Calu3 (cell line): ENCODE results near the gene GARRE1. TPM values are rescaled to one million over a fixed set of nuclear protein-coding genes. Genes with fewer than 3 reads are reported as not detected.
"Not testable (repeated sequence)": the region's sequence is repeated elsewhere in the genome, so short reads cannot be mapped to it uniquely, and the experiment has no call there.

Source experiments
- Bru-seq: library from RNA; stranded (reverse); fragments of 400-500 nt; gene quantifications from one replicate; lab custom pipeline; 2021; lab: Mats Ljungman, UMichigan
- BruChase-seq, 2 experiments: library from RNA; stranded (reverse); fragments of 400-500 nt; gene quantifications; one replicate each; lab custom pipeline; 2021; lab: Mats Ljungman, UMichigan
- BruUV-seq: library from RNA; stranded (reverse); fragments of 400-500 nt; replicated peaks from 2 replicates; lab custom pipeline; 2021; lab: Mats Ljungman, UMichigan
- CTCF ChIA-PET: fragments of 300-600 bp; sonication (Branson Sonifier 250); formaldehyde crosslinking; loops from one replicate; lab custom pipeline; 2022; ENCODE audit warnings: antibody characterized with exemption; lab: Charles Lee
- DNase-seq: peaks from one replicate; pipeline ENCODE4 v3.0.0; 2022
- H3K27ac Mint-ChIP-seq: one replicate; pipeline ENCODE4 v1.8.0; 2022; ENCODE audit warnings: mixed read lengths; ENCODE audit not compliant: unreplicated experiment
- H3K27me3 Mint-ChIP-seq: one replicate; pipeline ENCODE4 v1.8.0; 2022; ENCODE audit warnings: mixed read lengths; ENCODE audit not compliant: unreplicated experiment
- H3K36me3 Mint-ChIP-seq: one replicate; pipeline ENCODE4 v1.8.0; 2022; ENCODE audit warnings: mild to moderate bottlenecking, moderate library complexity, mixed read lengths; ENCODE audit not compliant: insufficient read depth, unreplicated experiment
- H3K4me1 Mint-ChIP-seq: one replicate; pipeline ENCODE4 v1.8.0; 2022; ENCODE audit warnings: mild to moderate bottlenecking, low read depth, mixed read lengths; ENCODE audit not compliant: unreplicated experiment
- H3K4me3 Mint-ChIP-seq: one replicate; pipeline ENCODE4 v1.8.0; 2022; ENCODE audit warnings: mild to moderate bottlenecking, low read depth, moderate library complexity, mixed read lengths; ENCODE audit not compliant: unreplicated experiment
- H3K9me3 Mint-ChIP-seq: one replicate; pipeline ENCODE4 v1.8.0; 2022; ENCODE audit warnings: low read depth, mixed read lengths; ENCODE audit not compliant: unreplicated experiment
- CTCF ChIP-seq: fragments of 200-600 bp; IDR thresholded peaks from one replicate; pipeline ENCODE4 v1.8.0; 2022; ENCODE audit warnings: antibody characterized with exemption; ENCODE audit not compliant: unreplicated experiment
- intact Hi-C: fragments of 100-400 bp; cut with micrococcal nuclease; formaldehyde crosslinking; loops from one replicate; pipeline ENCODE4 v1.10.0; 2022; ENCODE audit not compliant: unreplicated experiment
- long read RNA-seq: library from polyadenylated mRNA; stranded (forward); transcript quantifications from one replicate; pipeline ENCODE4 v2.0.0, GENCODE V29; 2022
- total RNA-seq: library from RNA; stranded (reverse); gene quantifications from 2 replicates; pipeline ENCODE4 v1.2.3, GENCODE V29; 2022

Gene GARRE1
- total RNA-seq (18.0 and 19.9 TPM in 2 replicates), Bru-seq, nascent RNA (percentile 72 among the genes with signal in this experiment), BruChase-seq, experiment 1, labeled RNA remaining after a 6-hour chase (percentile 73 among the genes with signal in this experiment), BruChase-seq, experiment 2, labeled RNA remaining after a 2-hour chase (percentile 77 among the genes with signal in this experiment)
- long read RNA-seq, full-length matches to known transcripts = 3 of 15 reads
- long read RNA-seq, partial matches to known transcripts = 2 of 15 reads
- long read RNA-seq, other reads (novel, unspliced or antisense) = 10 of 15 reads

- peak; percentile 94 for DNase-seq
- peak within 1 kb of the TSS; percentile 97 for H3K27ac Mint-ChIP-seq
- no peaks in the 10 kb centered on the region for H3K9me3 Mint-ChIP-seq
- CTCF ChIA-PET = interaction anchor here (0.6 kb wide), 1 partner anchor 15 kb away, joined by 4 read pairs; no protein-coding TSS in a partner anchor
- TSS peak; percentile 92 for BruUV-seq
- H3K27me3 Mint-ChIP-seq = no peaks in the 10 kb centered on the region
- no peak for TF ChIP-seq CTCF
- peaks cover 20% of the 10 kb centered on the region for H3K4me1 Mint-ChIP-seq
- intact Hi-C loops = no loop called here
- H3K36me3 Mint-ChIP-seq = peaks cover 28% of the 10 kb centered on the region
- peak within 1 kb of the TSS; percentile 87 for H3K4me3 Mint-ChIP-seq
These were observed at the start of gene GARRE1 for GRCh38 chr19:34254046-34254697. GARRE1 (plus strand) TSS chr19:34254554; CDS start chr19:34300474, 45,920 bp downstream.

GRCh38 chr19:34205324-34205723, 49.0 kb upstream of the GARRE1 start:
- H3K36me3 Mint-ChIP-seq = peaks cover 55% of the 10 kb centered on the region
- H3K4me3 Mint-ChIP-seq, H3K9me3 Mint-ChIP-seq, H3K27ac Mint-ChIP-seq, H3K4me1 Mint-ChIP-seq, H3K27me3 Mint-ChIP-seq, BruUV-seq, intact Hi-C loops, DNase-seq: not testable (repeated sequence)
- CTCF ChIA-PET = interaction anchor here (1.0 kb wide), 1 partner anchor 114 kb away, joined by 3 read pairs; no protein-coding TSS in a partner anchor

GRCh38 chr19:34208291-34208884, 46.0 kb upstream of the GARRE1 start:
- no peak for DNase-seq
- H3K36me3 Mint-ChIP-seq = peaks cover 54% of the 10 kb centered on the region
- no TSS peak for BruUV-seq
- no peak overlapping the region for H3K27ac Mint-ChIP-seq
- CTCF ChIA-PET = interaction anchor here (0.6 kb wide), 1 partner anchor 9 kb away, joined by 5 read pairs; no protein-coding TSS in a partner anchor
- TF ChIP-seq CTCF = no peak
- H3K4me3 Mint-ChIP-seq = no peak overlapping the region
- no peaks in the 10 kb centered on the region for H3K27me3 Mint-ChIP-seq
- intact Hi-C loops = no loop called here
- H3K4me1 Mint-ChIP-seq = no peaks in the 10 kb centered on the region
- no peaks in the 10 kb centered on the region for H3K9me3 Mint-ChIP-seq

GRCh38 chr19:34209726-34210125, 44.6 kb upstream of the GARRE1 start:
- intact Hi-C loops = no loop called here
- Mint-ChIP-seq H3K27ac (no peak overlapping the region), H3K4me1 (no peaks in the 10 kb centered on the region), H3K4me3 (no peak overlapping the region), H3K27me3 (no peaks in the 10 kb centered on the region), H3K9me3 (no peaks in the 10 kb centered on the region), H3K36me3 (peaks cover 44% of the 10 kb centered on the region)
- no TSS peak for BruUV-seq
- DNase-seq = no peak
- TF ChIP-seq CTCF = no peak
- CTCF ChIA-PET = interaction anchor here (0.7 kb wide), 1 partner anchor 21 kb away, joined by 3 read pairs; no protein-coding TSS in a partner anchor
